Fibroblast of lung (primary cell): Measurements from ENCODE around the gene CSNK1E. TPM values are rescaled to one million over a fixed set of nuclear protein-coding genes. Genes with fewer than 3 reads are reported as not detected.

Experiments
- DNase-seq, 2 donors: peaks; one replicate each; pipeline versions ENCODE4 v3.0.0 to v3.0.0-alpha.2; 2010; ENCODE audit warnings: low read depth in 2 of 2
- H2AFZ ChIP-seq: 2 replicates; pipeline ENCODE4 v1.5.1; 2012; ENCODE audit warnings: low read length, control low read depth, inconsistent platforms
- H3K27ac ChIP-seq: 2 replicates; pipeline ENCODE4 v1.5.1; 2011; ENCODE audit warnings: low read length, control low read depth; ENCODE audit not compliant: insufficient read depth
- H3K27me3 ChIP-seq: 2 replicates; pipeline ENCODE4 v1.5.1; 2011; ENCODE audit warnings: mild to moderate bottlenecking, low read length; ENCODE audit not compliant: control insufficient read depth, insufficient read depth
- H3K36me3 ChIP-seq: 2 replicates; pipeline ENCODE4 v1.5.1; 2011; ENCODE audit warnings: low read length; ENCODE audit not compliant: control insufficient read depth, insufficient read depth
- H3K4me1 ChIP-seq: 2 replicates; pipeline ENCODE4 v1.5.1; 2011; ENCODE audit warnings: low read length; ENCODE audit not compliant: control insufficient read depth, insufficient read depth; ENCODE audit errors: extremely low read depth
- H3K4me2 ChIP-seq: 2 replicates; pipeline ENCODE4 v1.5.1; 2011; ENCODE audit warnings: low read length, control low read depth; ENCODE audit not compliant: insufficient read depth; ENCODE audit errors: extremely low read depth
- H3K4me3 ChIP-seq, 4 experiments: fragments of 200-600 bp in 1 of 4; sonication (generic) in 1 of 4; replicated peaks in 1 of 4; 2 replicates each; pipeline ENCODE4 v1.5.1; 2011 to 2016; ENCODE audit warnings: low read length in 4 of 4, low read depth in 3 of 4, mild to moderate bottlenecking in 3 of 4, control low read depth in 2 of 4, inconsistent platforms in 1 of 4, mixed read lengths in 1 of 4; ENCODE audit not compliant: insufficient read depth in 1 of 4; ENCODE audit errors: control extremely low read depth in 1 of 4
- H3K79me2 ChIP-seq: 2 replicates; pipeline ENCODE4 v1.5.1; 2012; ENCODE audit warnings: mild to moderate bottlenecking, low read length, inconsistent platforms; ENCODE audit not compliant: control insufficient read depth, insufficient read depth
- H3K9ac ChIP-seq: 2 replicates; pipeline ENCODE4 v1.5.1; 2011; ENCODE audit warnings: mild to moderate bottlenecking, low read length, control low read depth; ENCODE audit not compliant: insufficient read depth
- H3K9me3 ChIP-seq: 2 replicates; pipeline ENCODE4 v1.5.1; 2012; ENCODE audit warnings: low read depth, low read length; ENCODE audit not compliant: control insufficient read depth, insufficient read depth
- H4K20me1 ChIP-seq: 2 replicates; pipeline ENCODE4 v1.5.1; 2011; ENCODE audit warnings: low read length; ENCODE audit not compliant: control insufficient read depth, insufficient read depth; ENCODE audit errors: extremely low read depth
- CTCF ChIP-seq, 2 donors: IDR thresholded peaks in 1 of 2; conservative IDR thresholded peaks in 1 of 2; 1 replicate in 1 of 2; 2 replicates in 1 of 2; pipeline ENCODE4 v1.5.1; 2011 to 2012; ENCODE audit warnings: low read length in 2 of 2, control low read depth in 1 of 2, inconsistent platforms in 1 of 2, low read depth in 1 of 2, mild to moderate bottlenecking in 1 of 2
- EZH2 ChIP-seq: IDR thresholded peaks from 2 replicates; pipeline ENCODE4 v1.5.1; 2012; ENCODE audit warnings: low read length, control low read depth, mild to moderate bottlenecking; ENCODE audit errors: missing control alignments
- polyA plus RNA-seq, 2 donors: library from polyadenylated mRNA; depleted of rRNA in 1 of 2; stranded (reverse) in 1 of 2; unstranded in 1 of 2; fragments of >200 nt; gene quantifications; 2 replicates each; pipeline ENCODE4 v1.2.1, GENCODE V29; 2011 to 2012; ENCODE audit warnings: missing spikeins in 1 of 2
- total RNA-seq: library from RNA; depleted of rRNA; stranded (reverse); fragments of >200 nt; gene quantifications from 2 replicates; pipeline ENCODE4 v1.2.1, GENCODE V29; 2014

Gene CSNK1E
- total and polyA plus RNA-seq, 2 donors (not counting 1 experiment from before 2014, with no cell fraction given): 99.3 to 121 TPM

DNA sequence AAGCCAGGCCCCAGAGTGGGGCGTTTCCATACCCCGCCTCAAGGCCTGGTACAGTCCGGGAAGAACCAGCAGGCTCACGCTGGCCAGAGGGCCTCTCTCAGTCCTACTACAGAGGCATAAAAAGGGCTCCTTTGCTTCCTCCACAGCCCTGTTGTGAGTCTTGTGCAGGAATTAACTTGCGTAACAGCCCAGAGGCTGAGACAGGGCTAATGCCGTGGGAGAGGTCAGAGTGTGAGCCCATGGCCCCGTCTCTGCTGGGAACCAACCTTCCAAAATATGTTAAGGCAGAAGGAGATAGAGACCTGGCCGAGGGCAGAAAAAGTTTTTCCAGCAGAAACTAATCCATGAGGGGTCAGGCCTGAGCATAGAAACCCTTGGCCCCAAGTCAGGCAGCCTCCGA is 24.5 kb downstream of the CSNK1E start:
- peaks cover 12% of the 10 kb centered on the region for H3K4me1 ChIP-seq
- no peaks in the 10 kb centered on the region for H3K27me3 ChIP-seq
- peaks cover 52% of the 10 kb centered on the region for H3K36me3 ChIP-seq
- no peak for TF ChIP-seq CTCF (conservative IDR thresholded peaks at IDR 0.05 in 1 of 2, IDR thresholded peaks at IDR 0.05 in 1 of 2; ENCODE audit: low read depth in 1 of 2, low read length in 2 of 2)
- no peak for TF ChIP-seq EZH2
- H3K9ac ChIP-seq: peak overlapping the region; percentile 10
- peak overlapping the region; percentile 50 for H3K27ac ChIP-seq
- no peak overlapping the region for H2AFZ ChIP-seq
- DNase-seq: peak in 1 of 2 donors; percentile 61
- no peaks in the 10 kb centered on the region for H4K20me1 ChIP-seq
- no peak overlapping the region for H3K4me3 ChIP-seq
- H3K79me2 ChIP-seq: peaks cover 14% of the 10 kb centered on the region
- H3K4me2 ChIP-seq: no peak overlapping the region
- no peaks in the 10 kb centered on the region for H3K9me3 ChIP-seq

DNA sequence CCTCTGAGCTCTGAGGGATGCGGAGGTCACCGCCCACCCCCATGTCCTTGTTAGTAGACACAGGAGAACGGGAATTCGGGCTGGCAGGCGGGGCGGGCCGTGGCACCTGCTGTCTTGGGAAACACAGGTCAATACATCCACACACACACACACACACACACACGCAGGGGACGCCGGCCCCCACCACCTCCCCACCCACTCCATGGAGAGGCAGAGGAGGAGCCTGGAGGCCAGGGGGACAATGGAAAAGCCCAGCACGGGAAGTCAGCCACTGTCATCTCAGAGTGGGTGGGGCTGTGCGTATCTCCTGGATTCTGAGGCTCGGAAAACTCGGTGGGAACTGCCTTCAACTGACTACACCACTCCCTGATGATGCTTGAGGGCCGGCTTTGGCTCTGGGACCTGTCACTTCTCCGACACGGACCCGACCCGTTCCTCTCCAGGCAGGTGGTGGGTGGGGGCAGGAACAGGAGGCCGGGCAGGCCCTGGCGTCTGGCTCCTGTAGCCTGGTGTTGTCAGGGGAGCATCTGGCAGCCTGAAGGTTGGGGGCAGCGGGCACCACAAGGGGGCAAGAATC is 25.9 kb downstream of the CSNK1E start:
- Histone ChIP-seq H3K9me3 (no peaks in the 10 kb centered on the region), H3K4me2 (no peak overlapping the region), H3K79me2 (peaks cover 7% of the 10 kb centered on the region), H3K36me3 (peaks cover 42% of the 10 kb centered on the region), H3K27ac (no peak overlapping the region), H3K9ac (no peak overlapping the region), H4K20me1 (no peaks in the 10 kb centered on the region), H2AFZ (no peak overlapping the region), H3K4me3 (no peak overlapping the region), H3K4me1 (peaks cover 12% of the 10 kb centered on the region), H3K27me3 (no peaks in the 10 kb centered on the region)
- DNase-seq: no peak
- TF ChIP-seq EZH2 (no peak), CTCF (conservative IDR thresholded peaks at IDR 0.05 in 1 of 2, IDR thresholded peaks at IDR 0.05 in 1 of 2; ENCODE audit: low read depth in 1 of 2, low read length in 2 of 2) (no peak)

- no peak for DNase-seq
- H2AFZ ChIP-seq: no peak overlapping the region
- peaks cover 13% of the 10 kb centered on the region for H3K4me1 ChIP-seq
- H4K20me1 ChIP-seq: no peaks in the 10 kb centered on the region
- H3K36me3 ChIP-seq: peaks cover 33% of the 10 kb centered on the region
- H3K79me2 ChIP-seq: peaks cover 1% of the 10 kb centered on the region
- no peak overlapping the region for H3K4me3 ChIP-seq
- H3K9me3 ChIP-seq: no peaks in the 10 kb centered on the region
- H3K27ac ChIP-seq: no peak overlapping the region
- H3K4me2 ChIP-seq: no peak overlapping the region
- H3K27me3 ChIP-seq: no peaks in the 10 kb centered on the region
- H3K9ac ChIP-seq: no peak overlapping the region
- TF ChIP-seq CTCF (conservative IDR thresholded peaks at IDR 0.05 in 1 of 2, IDR thresholded peaks at IDR 0.05 in 1 of 2; ENCODE audit: low read depth in 1 of 2, low read length in 2 of 2) (no peak), EZH2 (no peak)
These were observed 26.9 kb downstream of the CSNK1E start for GRCh38 chr22:38290347-38290746.
